ENCODE measurements around the gene FRS3.
"Not testable (repeated sequence)": the region's sequence is repeated elsewhere in the genome, so short reads cannot be mapped to it uniquely, and the experiment has no call there.

Gene FRS3

DNA sequence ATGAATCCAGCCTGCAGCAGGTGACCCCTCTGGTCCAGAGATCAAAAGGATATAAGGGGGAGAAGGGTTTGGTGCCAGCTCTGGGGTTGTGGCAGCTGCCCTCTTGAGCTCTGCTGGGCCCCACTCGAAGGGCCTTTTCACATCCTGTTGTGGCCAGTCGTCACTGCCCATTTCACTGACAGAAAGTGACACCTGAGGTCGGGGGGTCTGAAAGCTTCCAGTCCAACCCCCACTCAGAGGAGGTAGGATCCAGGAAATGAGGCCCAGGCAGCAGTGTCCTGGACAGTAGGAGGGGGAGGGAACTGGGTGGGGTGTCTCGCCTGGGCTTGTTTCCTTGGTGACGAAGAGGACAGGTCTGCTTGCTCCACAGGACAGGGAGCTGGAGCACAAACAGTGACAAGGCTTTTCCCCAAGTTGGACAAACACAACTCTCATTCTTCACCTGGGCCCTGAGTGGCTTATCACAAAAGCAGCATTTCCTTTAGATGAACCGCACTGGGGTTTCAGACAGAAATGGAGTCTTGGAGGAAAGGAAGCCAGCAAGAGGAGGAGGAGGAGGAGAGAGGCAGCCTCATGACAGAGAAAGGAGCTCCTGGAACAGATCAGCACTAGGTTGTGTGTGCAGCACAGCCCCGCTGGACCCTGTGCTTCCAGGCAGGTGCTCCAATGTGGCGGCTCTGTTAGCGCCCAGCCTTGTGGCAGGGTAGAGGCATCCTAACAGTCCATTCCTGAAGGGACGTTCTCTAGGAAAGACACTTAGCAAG is 11.0 kb downstream of the FRS3 start:
- H3K4me1 Mint-ChIP-seq (ENCODE audit: low read depth) = peaks cover 6% of the 10 kb centered on the region
- H3K9me3 Mint-ChIP-seq = no peaks in the 10 kb centered on the region
- no peak overlapping the region for H3K4me3 Mint-ChIP-seq
- H3K27me3 Mint-ChIP-seq = no peaks in the 10 kb centered on the region
- H3K27ac Mint-ChIP-seq = peak overlapping the region; percentile 52
- no peak for DNase-seq
- H3K36me3 Mint-ChIP-seq (ENCODE audit: low read depth) = peaks cover 28% of the 10 kb centered on the region

DNA sequence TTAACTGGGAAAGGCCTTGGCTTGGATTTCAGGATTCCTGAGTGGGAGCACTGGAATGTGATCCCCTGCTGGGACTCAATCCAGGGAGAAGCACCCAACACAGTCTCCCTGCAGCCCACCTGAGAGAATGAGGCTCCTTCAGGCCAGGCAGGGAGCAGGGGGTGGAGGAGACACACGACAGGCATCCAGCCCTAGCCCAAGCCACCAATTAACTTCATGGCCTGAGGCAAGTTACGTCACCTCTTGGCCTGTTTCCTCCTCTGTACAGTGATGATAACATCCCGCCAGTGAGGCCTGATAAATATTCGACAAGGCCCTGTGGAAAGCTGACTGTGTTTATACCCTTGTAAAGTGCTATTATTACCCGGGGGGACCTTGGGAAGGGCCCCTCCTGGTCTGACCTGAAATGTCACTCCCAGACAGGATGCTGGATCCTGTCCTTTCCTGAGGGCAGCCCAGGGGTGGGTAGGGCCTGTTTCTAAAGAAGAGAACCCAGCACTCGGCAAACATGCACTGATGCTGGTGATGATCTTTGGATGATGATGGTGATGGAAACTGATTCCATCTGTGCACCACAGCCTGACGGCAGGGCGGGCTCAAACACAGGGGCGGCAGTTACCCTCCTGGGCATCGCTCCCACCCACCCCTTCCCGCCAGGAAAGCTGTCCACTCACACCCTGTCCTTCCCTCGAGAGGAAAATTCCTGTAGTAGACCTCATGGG is 12.4 kb downstream of the FRS3 start:
- no peak overlapping the region for H3K27ac Mint-ChIP-seq

DNA sequence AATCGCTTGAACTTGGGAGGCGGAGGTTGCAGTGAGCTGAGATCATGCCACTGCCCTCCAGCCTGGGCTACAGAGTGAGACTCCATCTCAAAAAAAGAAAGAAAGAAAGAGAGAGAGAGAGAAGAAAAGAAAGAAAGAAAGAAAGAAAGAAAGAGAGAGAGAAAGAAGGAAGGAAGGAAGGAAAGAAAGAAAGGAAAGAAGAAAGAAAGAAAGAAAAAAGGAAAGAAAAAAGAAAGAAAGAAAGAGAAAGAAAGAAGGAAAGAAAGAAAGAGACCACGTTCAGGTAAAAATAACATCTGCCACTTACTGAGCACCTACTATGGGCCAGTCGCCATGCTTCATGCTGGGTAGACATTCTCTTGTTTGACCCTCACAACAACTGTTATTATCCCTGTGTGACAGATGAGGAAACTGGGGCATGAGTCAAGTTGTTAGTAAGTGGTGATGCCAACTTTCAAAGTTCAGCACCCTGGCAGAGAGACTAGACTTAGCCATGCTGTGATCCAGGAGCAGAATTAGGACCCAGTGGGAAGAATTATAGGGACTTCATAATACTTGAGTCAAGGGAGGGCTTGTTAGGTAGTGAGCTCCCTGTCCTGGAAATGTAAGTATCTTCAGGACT is 13.5 kb downstream of the FRS3 start:
- not testable (repeated sequence) for H3K9me3 Mint-ChIP-seq; H3K27me3 Mint-ChIP-seq; DNase-seq; H3K4me3 Mint-ChIP-seq; H3K4me1 Mint-ChIP-seq (ENCODE audit: low read depth); H3K36me3 Mint-ChIP-seq (ENCODE audit: low read depth); H3K27ac Mint-ChIP-seq

More for the DNA sequence above, 12.4 kb downstream of the FRS3 start:
- no peaks in the 10 kb centered on the region for H3K9me3 Mint-ChIP-seq
- DNase-seq = no peak
- H3K36me3 Mint-ChIP-seq (ENCODE audit: low read depth) = peaks cover 21% of the 10 kb centered on the region
- no peak overlapping the region for H3K4me3 Mint-ChIP-seq
- no peaks in the 10 kb centered on the region for H3K27me3 Mint-ChIP-seq
- peaks cover 6% of the 10 kb centered on the region for H3K4me1 Mint-ChIP-seq (ENCODE audit: low read depth)

DNA sequence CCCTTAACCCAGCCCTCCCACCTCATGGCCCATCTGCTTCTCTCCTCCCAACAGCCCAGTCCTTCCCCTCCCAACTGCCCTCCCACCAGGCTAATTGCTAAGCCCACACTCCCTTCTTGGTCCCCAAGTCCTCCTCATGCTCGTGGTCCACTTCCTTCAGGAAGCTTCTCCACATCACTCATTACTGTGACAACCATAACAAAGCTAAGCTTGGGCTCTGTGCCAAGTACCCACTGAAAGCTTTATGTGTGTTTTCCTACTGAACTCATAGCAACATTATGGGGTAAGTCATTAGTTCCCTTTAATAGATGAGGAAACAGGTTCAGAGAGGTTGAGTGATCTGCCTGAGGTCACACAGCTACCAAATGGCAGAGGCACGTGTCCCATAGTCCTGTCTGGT is 16.2 kb downstream of the FRS3 start:
- no peaks in the 10 kb centered on the region for H3K9me3 Mint-ChIP-seq

DNA sequence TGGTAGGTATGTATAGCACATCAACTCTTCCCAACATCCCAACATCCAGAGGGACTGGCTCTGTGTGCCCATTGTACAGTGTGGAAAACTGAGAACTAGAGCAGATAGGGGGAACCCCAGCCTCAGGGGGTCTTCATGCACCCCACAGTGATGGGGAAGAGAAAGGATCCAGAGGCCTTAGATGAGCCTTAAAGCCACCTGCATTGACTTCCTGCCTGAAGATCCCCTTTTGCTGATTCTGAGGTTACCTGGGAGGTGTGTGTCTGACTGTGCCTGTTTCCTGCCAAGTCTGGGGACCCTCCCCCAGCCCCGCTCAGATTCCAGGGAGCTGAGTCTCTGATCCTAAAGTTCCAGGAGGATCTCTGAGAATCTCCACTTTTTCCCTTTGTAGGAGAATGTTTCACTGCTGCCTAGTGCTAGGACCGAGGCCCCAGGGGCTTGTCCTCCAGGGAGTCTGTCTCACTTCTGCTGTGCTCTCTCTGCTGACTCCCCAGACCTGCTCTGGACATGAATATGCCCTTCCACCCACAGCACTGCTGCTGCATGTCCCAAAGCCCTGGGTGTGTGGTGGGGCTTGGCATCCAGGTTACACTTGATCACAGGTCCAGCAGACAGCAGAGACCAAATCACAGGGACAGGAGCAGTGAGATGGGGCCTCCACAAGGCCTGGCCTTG is 19.7 kb downstream of the FRS3 start:
- no peak overlapping the region for H3K27ac Mint-ChIP-seq
- no peak for DNase-seq
- no peaks in the 10 kb centered on the region for H3K36me3 Mint-ChIP-seq (ENCODE audit: low read depth)
- H3K4me1 Mint-ChIP-seq (ENCODE audit: low read depth) = peaks cover 2% of the 10 kb centered on the region
- no peak overlapping the region for H3K4me3 Mint-ChIP-seq
- H3K27me3 Mint-ChIP-seq = no peaks in the 10 kb centered on the region
- no peaks in the 10 kb centered on the region for H3K9me3 Mint-ChIP-seq

More for the DNA sequence above, 16.2 kb downstream of the FRS3 start:
- no peaks in the 10 kb centered on the region for H3K27me3 Mint-ChIP-seq
- H3K36me3 Mint-ChIP-seq (ENCODE audit: low read depth) = no peaks in the 10 kb centered on the region
- H3K27ac Mint-ChIP-seq = no peak overlapping the region
- peaks cover under 1% of the 10 kb centered on the region for H3K4me1 Mint-ChIP-seq (ENCODE audit: low read depth)
- no peak overlapping the region for H3K4me3 Mint-ChIP-seq
- DNase-seq = no peak

DNA sequence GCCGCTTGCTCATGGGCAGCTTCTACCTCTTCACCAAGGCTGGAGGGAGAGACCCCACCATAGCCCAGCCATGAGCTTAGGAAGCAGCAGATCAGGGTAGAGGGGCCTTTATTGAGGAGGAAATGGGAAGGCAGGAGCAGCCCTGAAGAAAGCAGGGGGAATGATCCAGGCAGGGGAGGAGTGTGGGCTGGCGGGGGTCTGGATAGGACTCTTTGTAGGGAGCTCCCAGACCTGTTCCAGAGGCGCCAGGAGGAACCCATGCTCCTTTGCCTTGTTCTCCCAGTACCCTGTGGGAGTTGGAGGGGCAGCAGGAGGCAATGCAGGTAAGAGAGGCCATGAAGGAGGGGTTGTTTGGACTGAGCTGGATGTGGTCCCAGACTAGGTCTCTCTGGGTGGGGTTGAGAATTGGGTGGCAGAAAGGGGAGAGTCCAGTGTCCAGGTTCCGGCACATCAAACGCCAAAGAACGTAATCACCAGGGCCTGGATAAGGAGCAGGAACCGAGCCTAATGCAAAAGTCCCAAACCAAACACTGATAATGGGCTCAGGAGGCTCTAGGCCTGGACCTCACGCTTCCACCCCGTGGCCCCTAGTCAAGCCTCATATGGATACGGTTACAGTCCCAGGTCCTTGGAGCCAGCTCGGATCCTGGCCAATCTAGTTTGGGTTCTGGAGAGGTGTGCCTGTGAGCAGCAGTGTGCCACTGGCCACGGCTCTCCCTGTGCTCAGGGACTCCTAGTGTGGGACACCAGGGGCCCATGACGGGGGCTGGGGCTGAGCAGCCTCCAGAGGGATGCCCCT is 20.4 kb downstream of the FRS3 start:
- Mint-ChIP-seq H3K27ac (no peak overlapping the region), H3K4me1 (ENCODE audit: low read depth) (peaks cover 2% of the 10 kb centered on the region), H3K36me3 (ENCODE audit: low read depth) (no peaks in the 10 kb centered on the region), H3K9me3 (no peaks in the 10 kb centered on the region), H3K27me3 (no peaks in the 10 kb centered on the region), H3K4me3 (no peak overlapping the region)
- no peak for DNase-seq

DNA sequence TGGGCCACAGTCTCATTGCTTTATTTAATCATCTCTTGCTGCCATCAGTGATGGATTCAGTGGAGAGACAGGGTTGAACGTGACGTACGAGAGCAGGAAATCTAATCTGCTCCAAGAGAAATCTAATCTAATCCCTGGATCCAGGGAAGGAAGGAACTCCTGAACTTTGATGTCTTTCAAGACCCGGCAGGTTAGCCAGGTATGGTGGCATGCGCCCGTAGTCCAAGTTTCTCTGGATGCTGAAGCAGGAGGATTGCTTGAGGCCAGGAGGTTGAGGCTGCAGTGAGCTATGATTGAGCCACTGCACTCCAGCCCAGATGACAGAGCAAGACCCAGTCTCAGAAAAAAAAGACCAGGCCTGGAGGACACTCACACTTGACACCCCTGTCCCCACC is 21.1 kb downstream of the FRS3 start:
- H3K36me3 Mint-ChIP-seq (ENCODE audit: low read depth) = no peaks in the 10 kb centered on the region

DNA sequence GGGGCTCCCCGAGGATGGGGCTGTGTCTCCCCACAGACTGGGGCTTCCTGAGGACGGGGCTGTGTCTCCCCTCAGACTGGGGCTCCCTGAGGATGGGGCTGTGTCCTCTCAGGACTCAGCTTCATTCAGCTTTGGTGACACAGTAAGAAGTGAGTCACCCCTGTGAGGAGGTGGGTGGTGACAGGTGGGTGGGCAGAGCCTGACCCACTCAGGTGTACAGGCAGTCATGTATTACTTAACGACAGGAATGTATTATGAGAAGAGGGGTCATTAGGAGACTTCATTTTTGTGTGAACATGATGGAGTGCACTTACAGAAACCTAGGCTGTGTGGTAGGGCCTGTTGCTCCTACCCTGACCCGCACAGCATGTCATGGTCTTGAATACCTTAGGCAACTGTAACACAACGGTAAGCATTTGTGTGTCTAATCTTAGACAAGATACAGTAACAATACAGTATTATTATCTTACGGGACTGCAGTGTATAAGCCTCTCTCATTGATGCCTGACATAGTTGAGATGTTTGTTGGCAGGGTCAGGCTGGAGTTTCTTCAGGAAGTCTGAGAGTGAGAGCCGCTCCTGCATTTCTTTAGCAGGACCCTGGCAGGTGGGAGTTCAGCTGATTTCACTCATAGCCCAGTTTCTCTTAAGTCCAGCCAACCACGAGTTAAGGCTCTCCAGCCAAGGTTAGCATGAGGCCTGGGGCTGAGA is 21.6 kb downstream of the FRS3 start:
- no peak overlapping the region for H3K4me3 Mint-ChIP-seq
- no peaks in the 10 kb centered on the region for H3K36me3 Mint-ChIP-seq (ENCODE audit: low read depth)
- no peaks in the 10 kb centered on the region for H3K9me3 Mint-ChIP-seq
- no peak for DNase-seq
- H3K27me3 Mint-ChIP-seq = no peaks in the 10 kb centered on the region
- peaks cover 2% of the 10 kb centered on the region for H3K4me1 Mint-ChIP-seq (ENCODE audit: low read depth)
- H3K27ac Mint-ChIP-seq = no peak overlapping the region

More for the DNA sequence above, 21.1 kb downstream of the FRS3 start:
- Mint-ChIP-seq H3K27ac (no peak overlapping the region), H3K9me3 (no peaks in the 10 kb centered on the region), H3K4me3 (no peak overlapping the region), H3K27me3 (no peaks in the 10 kb centered on the region), H3K4me1 (ENCODE audit: low read depth) (peaks cover 2% of the 10 kb centered on the region)
- no peak for DNase-seq

DNA sequence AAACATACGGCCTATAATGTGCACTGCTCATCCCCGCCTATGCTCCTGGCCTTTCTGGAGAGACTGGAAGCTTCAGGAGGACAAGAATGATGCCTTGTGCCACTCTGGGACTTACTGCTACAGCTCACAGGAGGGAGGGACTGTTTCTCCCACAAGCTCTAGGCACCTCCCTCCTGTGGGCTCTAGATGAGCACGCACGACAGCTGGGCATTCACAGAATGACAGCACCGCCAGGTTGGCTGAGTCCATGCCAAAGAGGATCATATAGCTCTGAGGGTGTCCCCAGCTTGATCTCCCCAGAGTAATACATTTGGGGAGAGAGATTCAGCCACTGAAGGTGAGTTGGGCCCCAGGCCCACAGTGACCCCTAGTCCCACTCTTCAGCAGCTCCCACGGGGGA is 22.4 kb downstream of the FRS3 start:
- Mint-ChIP-seq H3K27ac (no peak overlapping the region), H3K4me1 (ENCODE audit: low read depth) (peaks cover 2% of the 10 kb centered on the region), H3K27me3 (no peaks in the 10 kb centered on the region), H3K36me3 (ENCODE audit: low read depth) (no peaks in the 10 kb centered on the region), H3K9me3 (no peaks in the 10 kb centered on the region), H3K4me3 (no peak overlapping the region)
- DNase-seq = no peak

DNA sequence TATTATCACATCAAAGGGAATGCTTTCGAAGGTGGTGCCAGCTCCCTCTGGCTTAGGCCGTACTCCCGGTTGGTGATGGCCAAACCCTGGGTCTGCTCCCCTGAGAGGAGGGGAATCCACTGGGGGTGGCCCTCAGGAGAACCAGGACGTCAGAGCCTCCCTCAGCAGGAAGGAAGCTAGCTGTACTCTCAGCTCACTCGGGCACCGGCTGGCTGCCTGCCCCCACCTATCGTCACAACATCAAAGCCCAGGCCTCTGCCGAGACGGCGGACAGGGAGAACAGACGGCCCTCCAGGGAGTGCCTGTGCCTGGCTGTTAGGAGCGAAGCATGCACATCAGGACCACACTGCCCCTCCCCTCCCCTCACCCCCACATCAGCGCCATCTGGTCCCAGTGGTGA is 23.3 kb downstream of the FRS3 start:
- H3K4me1 Mint-ChIP-seq (ENCODE audit: low read depth) = peaks cover 2% of the 10 kb centered on the region
- H3K36me3 Mint-ChIP-seq (ENCODE audit: low read depth) = no peaks in the 10 kb centered on the region
- no peak overlapping the region for H3K27ac Mint-ChIP-seq
- DNase-seq = no peak
- H3K9me3 Mint-ChIP-seq = no peaks in the 10 kb centered on the region
- H3K4me3 Mint-ChIP-seq = no peak overlapping the region
- no peaks in the 10 kb centered on the region for H3K27me3 Mint-ChIP-seq

DNA sequence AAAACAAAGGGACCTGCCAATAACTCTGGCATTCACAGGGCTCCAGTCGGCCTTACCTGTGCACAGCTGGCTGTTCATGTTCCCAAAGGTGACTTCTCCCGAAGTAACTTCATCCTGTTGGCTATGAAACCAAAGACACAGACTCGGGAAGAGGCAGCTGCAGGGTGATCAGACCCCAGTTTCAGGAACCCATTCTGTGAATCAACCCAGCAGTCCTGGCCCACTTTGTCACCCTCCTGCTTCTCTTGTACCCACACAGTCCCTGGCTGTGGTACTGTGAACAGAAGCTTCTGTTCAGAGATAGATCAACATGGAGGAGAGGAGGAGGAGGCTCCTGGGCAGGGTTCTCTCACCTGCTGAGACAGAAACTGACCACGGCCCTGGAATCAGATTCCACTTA is 23.8 kb downstream of the FRS3 start:
- no peaks in the 10 kb centered on the region for H3K9me3 Mint-ChIP-seq
- no peak overlapping the region for H3K27ac Mint-ChIP-seq
- H3K27me3 Mint-ChIP-seq = no peaks in the 10 kb centered on the region
- no peaks in the 10 kb centered on the region for H3K36me3 Mint-ChIP-seq (ENCODE audit: low read depth)
- peaks cover 2% of the 10 kb centered on the region for H3K4me1 Mint-ChIP-seq (ENCODE audit: low read depth)
- no peak for DNase-seq
- H3K4me3 Mint-ChIP-seq = no peak overlapping the region

DNA sequence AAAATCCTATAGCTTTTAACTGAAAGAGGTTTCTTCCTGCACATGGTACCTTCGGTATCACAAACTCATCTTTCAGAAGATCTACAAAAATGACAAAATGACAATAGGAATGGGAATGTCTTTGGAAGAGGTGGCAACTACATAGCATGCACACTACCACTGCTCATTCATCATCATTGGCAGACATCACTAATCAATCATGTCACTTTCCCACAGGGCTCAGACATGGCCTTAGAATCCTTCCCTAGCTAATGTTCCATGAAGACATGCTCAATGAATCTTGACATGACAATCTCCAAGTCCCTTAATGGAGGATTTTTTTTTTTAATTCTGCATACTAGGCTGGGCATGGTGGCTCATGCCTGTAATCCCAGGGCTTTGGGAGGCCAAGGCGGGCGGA is 29.3 kb downstream of the FRS3 start:
- no peak for DNase-seq
- no peaks in the 10 kb centered on the region for H3K36me3 Mint-ChIP-seq (ENCODE audit: low read depth)
- no peaks in the 10 kb centered on the region for H3K27me3 Mint-ChIP-seq
- no peaks in the 10 kb centered on the region for H3K4me1 Mint-ChIP-seq (ENCODE audit: low read depth)
- H3K9me3 Mint-ChIP-seq = no peaks in the 10 kb centered on the region
- H3K4me3 Mint-ChIP-seq = no peak overlapping the region
- H3K27ac Mint-ChIP-seq = no peak overlapping the region

DNA sequence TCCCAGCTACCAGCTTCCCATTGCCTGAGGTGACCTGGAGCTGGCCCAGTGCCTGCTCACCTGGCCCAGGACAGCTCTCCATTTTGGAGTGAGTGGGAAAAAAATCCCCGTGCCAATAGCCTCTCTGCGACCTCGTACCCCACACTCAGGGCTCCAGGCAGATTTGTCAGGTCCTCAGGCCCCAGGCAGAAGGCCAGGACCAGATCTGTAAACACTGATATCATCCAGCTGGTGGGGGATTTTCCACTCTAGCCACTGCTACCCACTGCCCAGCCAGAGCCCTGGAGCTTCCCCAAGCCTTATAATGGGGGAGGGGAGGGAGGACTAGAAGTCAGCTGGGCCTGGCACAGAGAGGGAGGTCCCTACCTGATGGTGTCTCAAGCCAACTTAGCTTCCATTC is 31.2 kb downstream of the FRS3 start:
- Mint-ChIP-seq H3K4me3 (no peak overlapping the region), H3K27me3 (no peaks in the 10 kb centered on the region), H3K36me3 (ENCODE audit: low read depth) (no peaks in the 10 kb centered on the region)

DNA sequence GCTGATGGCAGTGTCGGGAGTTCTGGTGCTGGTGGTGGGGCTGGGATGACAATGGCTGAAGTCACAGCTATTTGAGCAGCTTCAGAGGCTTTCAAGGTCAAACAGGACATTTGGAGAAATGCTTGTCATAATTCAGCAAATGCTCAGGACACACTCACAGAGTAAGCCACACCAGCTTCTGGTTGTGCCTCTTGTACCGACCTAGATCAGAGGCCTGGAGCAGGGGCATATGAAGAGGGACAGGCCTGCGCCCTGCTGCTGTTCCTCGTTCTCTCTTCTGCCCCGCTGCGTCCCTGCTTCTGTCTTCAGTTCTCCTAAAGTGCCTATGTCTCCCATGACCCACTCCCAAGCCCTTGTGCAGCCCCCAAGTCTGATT is 31.6 kb downstream of the FRS3 start:
- Mint-ChIP-seq H3K4me3 (no peak overlapping the region), H3K9me3 (no peaks in the 10 kb centered on the region), H3K36me3 (ENCODE audit: low read depth) (no peaks in the 10 kb centered on the region), H3K4me1 (ENCODE audit: low read depth) (no peaks in the 10 kb centered on the region), H3K27ac (no peak overlapping the region), H3K27me3 (no peaks in the 10 kb centered on the region)
- DNase-seq = no peak

More for the DNA sequence above, 31.2 kb downstream of the FRS3 start:
- no peak for DNase-seq
- Mint-ChIP-seq H3K27ac (no peak overlapping the region), H3K4me1 (ENCODE audit: low read depth) (no peaks in the 10 kb centered on the region), H3K9me3 (no peaks in the 10 kb centered on the region)

All from activated T-cell treated with anti-CD3 and anti-CD28 coated beads, Interleukin-2, amount 50 U/mL, for 24 hours (primary cell).